Neuronal stem cell (in vitro differentiated cells): ENCODE data around the gene CHN2.
"Not testable (repeated sequence)": the region's sequence is repeated elsewhere in the genome, so short reads cannot be mapped to it uniquely, and the experiment has no call there.

ENCODE experiments used
- DNase-seq: peaks from one replicate; pipeline ENCODE4 v3.0.0-alpha.2; 2013; ENCODE audit warnings: low spot score
- H2AFZ ChIP-seq: one replicate; pipeline ENCODE4 v1.6.1; 2013; ENCODE audit warnings: mild to moderate bottlenecking, low read length, inconsistent platforms
- H2AK5ac ChIP-seq: 2 replicates; pipeline ENCODE4 v1.6.1; 2013; ENCODE audit warnings: low read depth, mild to moderate bottlenecking, inconsistent platforms, low read length, moderate library complexity, mixed read lengths
- H2BK120ac ChIP-seq: 2 replicates; pipeline ENCODE4 v1.6.1; 2013; ENCODE audit warnings: low read depth, mild to moderate bottlenecking, inconsistent platforms, low read length, moderate library complexity, mixed read lengths
- H2BK12ac ChIP-seq: one replicate; pipeline ENCODE4 v1.6.1; 2013; ENCODE audit warnings: low read length, inconsistent platforms
- H2BK15ac ChIP-seq: 2 replicates; pipeline ENCODE4 v1.6.1; 2013; ENCODE audit warnings: mild to moderate bottlenecking, low read length, inconsistent platforms, mixed read lengths
- H2BK5ac ChIP-seq: one replicate; pipeline ENCODE4 v1.6.1; 2013; ENCODE audit warnings: inconsistent platforms, mild to moderate bottlenecking, low read length, moderate library complexity
- H3K14ac ChIP-seq: one replicate; pipeline ENCODE4 v1.6.1; 2013; ENCODE audit warnings: low read length, inconsistent platforms
- H3K18ac ChIP-seq: 2 replicates; pipeline ENCODE4 v1.6.1; 2013; ENCODE audit warnings: low read length, inconsistent platforms
- H3K23ac ChIP-seq: 2 replicates; pipeline ENCODE4 v1.6.1; 2013; ENCODE audit warnings: low read depth, mild to moderate bottlenecking, mixed read lengths, low read length, inconsistent platforms; ENCODE audit not compliant: poor library complexity
- H3K27ac ChIP-seq: replicated peaks from 3 replicates; pipeline ENCODE4 v1.5.1; 2013; ENCODE audit warnings: low read length, inconsistent platforms
- H3K27me3 ChIP-seq, 3 experiments: 2 replicates each; pipeline ENCODE4 v1.6.1; 2013; ENCODE audit warnings: low read length in 3 of 3, mild to moderate bottlenecking in 2 of 3, inconsistent platforms in 1 of 3, low read depth in 1 of 3, mixed read lengths in 1 of 3, moderate library complexity in 1 of 3; ENCODE audit not compliant: control insufficient read depth in 3 of 3, insufficient read depth in 3 of 3
- H3K36me3 ChIP-seq, 2 donors: replicated peaks in 1 of 2; 2 replicates each; pipeline ENCODE4 v1.6.1; 2013; ENCODE audit warnings: low read length in 2 of 2; ENCODE audit not compliant: control insufficient read depth in 2 of 2, insufficient read depth in 2 of 2
- H3K4ac ChIP-seq: 2 replicates; pipeline ENCODE4 v1.6.1; 2013; ENCODE audit warnings: inconsistent platforms, mild to moderate bottlenecking, low read length, moderate library complexity
- H3K4me1 ChIP-seq, 2 donors: 1 replicate in 1 of 2; 2 replicates in 1 of 2; pipeline ENCODE4 v1.6.1; 2013; ENCODE audit warnings: low read length in 2 of 2, low read depth in 1 of 2; ENCODE audit not compliant: control insufficient read depth in 2 of 2, insufficient read depth in 1 of 2
- H3K4me2 ChIP-seq: one replicate; pipeline ENCODE4 v1.6.1; 2013; ENCODE audit warnings: mild to moderate bottlenecking, low read length, inconsistent platforms; ENCODE audit not compliant: insufficient read depth, poor library complexity, severe bottlenecking
- H3K4me3 ChIP-seq, 2 donors: 2 replicates each; pipeline ENCODE4 v1.5.1; 2013; ENCODE audit warnings: low read length in 2 of 2, mild to moderate bottlenecking in 2 of 2, inconsistent platforms in 1 of 2, moderate library complexity in 1 of 2
- H3K79me1 ChIP-seq: one replicate; pipeline ENCODE4 v1.6.1; 2013; ENCODE audit warnings: low read depth, mild to moderate bottlenecking, inconsistent platforms, low read length, moderate library complexity
- H3K9ac ChIP-seq: one replicate; pipeline ENCODE4 v1.6.1; 2013; ENCODE audit warnings: mild to moderate bottlenecking, low read depth, low read length, inconsistent platforms; ENCODE audit not compliant: poor library complexity
- H3K9me3 ChIP-seq, 2 donors: replicated peaks in 1 of 2; 2 replicates each; pipeline versions ENCODE3 to v1.6.1; 2013; ENCODE audit warnings: low read length in 2 of 2, mild to moderate bottlenecking in 2 of 2, inconsistent platforms in 1 of 2, low read depth in 1 of 2, mixed read lengths in 1 of 2, moderate library complexity in 1 of 2; ENCODE audit not compliant: control insufficient read depth in 2 of 2, insufficient read depth in 1 of 2
- H4K8ac ChIP-seq: one replicate; pipeline ENCODE4 v1.6.1; 2013; ENCODE audit warnings: low read depth, mild to moderate bottlenecking, inconsistent platforms, low read length, moderate library complexity
- H4K91ac ChIP-seq: one replicate; pipeline ENCODE4 v1.6.1; 2013; ENCODE audit warnings: low read length, low read depth, mild to moderate bottlenecking, inconsistent platforms; ENCODE audit not compliant: poor library complexity
- WGBS, 2 donors: extraction: QIAGEN DNeasy Blood & Tissue Kit; methylation state at CpG; one replicate each; pipeline ENCODE4 v1.1.7; 2013; ENCODE audit warnings: missing lambda C conversion rate in 2 of 2, mixed read lengths in 1 of 2; ENCODE audit not compliant: insufficient read length in 2 of 2, insufficient replicate concordance in 1 of 2; ENCODE audit errors: extremely low coverage in 2 of 2; 5-methylcytosine and 5-hydroxymethylcytosine counted together

Gene CHN2

GRCh38 chr7:29209745-29210144 lies 15.2 kb downstream of the CHN2 start:
- H3K4ac ChIP-seq: no peak overlapping the region
- no peak overlapping the region for H2AFZ ChIP-seq
- no peaks in the 10 kb centered on the region for H3K27me3 ChIP-seq
- H2BK15ac ChIP-seq: no peak overlapping the region
- H4K91ac ChIP-seq: no peak overlapping the region
- DNase-seq: no peak
- H3K9ac ChIP-seq: no peak overlapping the region
- H3K14ac ChIP-seq: no peak overlapping the region
- no CpG with 5 or more reads among the region's 3 CpGs for WGBS, 2 donors
- H3K18ac ChIP-seq: no peak overlapping the region
- no peak overlapping the region for H3K4me2 ChIP-seq
- no peak overlapping the region for H4K8ac ChIP-seq
- H2BK12ac ChIP-seq: no peak overlapping the region
- H3K4me3 ChIP-seq: no peak overlapping the region
- H3K9me3 ChIP-seq: no peaks in the 10 kb centered on the region
- no peak overlapping the region for H3K23ac ChIP-seq
- H2BK5ac ChIP-seq: no peak overlapping the region
- H2BK120ac ChIP-seq: no peak overlapping the region
- H3K4me1 ChIP-seq: peaks cover 7 to 8% of the 10 kb centered on the region in 2 donors
- no peak overlapping the region for H3K27ac ChIP-seq
- H2AK5ac ChIP-seq: no peak overlapping the region
- H3K79me1 ChIP-seq: no peaks in the 10 kb centered on the region
- H3K36me3 ChIP-seq: peaks cover 0 to 1% of the 10 kb centered on the region in 2 donors

- DNase-seq, H2AFZ ChIP-seq, H3K9me3 ChIP-seq, H3K27ac ChIP-seq, H2BK120ac ChIP-seq, H2BK15ac ChIP-seq, H2BK5ac ChIP-seq, H3K36me3 ChIP-seq, H4K91ac ChIP-seq, H3K4me2 ChIP-seq, H3K14ac ChIP-seq, H3K27me3 ChIP-seq, H2BK12ac ChIP-seq, H3K18ac ChIP-seq, H4K8ac ChIP-seq, H3K4me3 ChIP-seq, H2AK5ac ChIP-seq, H3K79me1 ChIP-seq, H3K9ac ChIP-seq, H3K4ac ChIP-seq, H3K23ac ChIP-seq: not testable (repeated sequence)
- WGBS, 2 donors: no CpG with 5 or more reads among the region's 2 CpGs
- peaks cover 0 to 10% of the 10 kb centered on the region in 2 donors for H3K4me1 ChIP-seq
Observed at GRCh38 chr7:29212736-29213135, 18.2 kb downstream of the CHN2 start.

- no peak overlapping the region for H2BK12ac ChIP-seq
- H3K23ac ChIP-seq: no peak overlapping the region
- no peak for DNase-seq
- no peak overlapping the region for H3K4me3 ChIP-seq
- no peaks in the 10 kb centered on the region for H3K9me3 ChIP-seq
- no peak overlapping the region for H3K4me2 ChIP-seq
- H3K14ac ChIP-seq: no peak overlapping the region
- peaks cover 0 to 3% of the 10 kb centered on the region in 2 donors for H3K4me1 ChIP-seq
- H3K27ac ChIP-seq: no peak overlapping the region
- no peak overlapping the region for H2AFZ ChIP-seq
- H3K36me3 ChIP-seq: peaks cover 0 to 1% of the 10 kb centered on the region in 2 donors
- no peak overlapping the region for H2AK5ac ChIP-seq
- no peaks in the 10 kb centered on the region for H3K79me1 ChIP-seq
- no peak overlapping the region for H2BK15ac ChIP-seq
- H2BK5ac ChIP-seq: no peak overlapping the region
- H2BK120ac ChIP-seq: no peak overlapping the region
- no peak overlapping the region for H4K8ac ChIP-seq
- H3K9ac ChIP-seq: no peak overlapping the region
- WGBS, 2 donors: no CpG with 5 or more reads among the region's 5 CpGs
- H3K27me3 ChIP-seq: no peaks in the 10 kb centered on the region
- H3K18ac ChIP-seq: no peak overlapping the region
- no peak overlapping the region for H3K4ac ChIP-seq
- no peak overlapping the region for H4K91ac ChIP-seq
Observed at GRCh38 chr7:29214056-29214455, 19.5 kb downstream of the CHN2 start.

GRCh38 chr7:29214816-29215215 lies 20.2 kb downstream of the CHN2 start:
- H3K79me1 ChIP-seq: no peaks in the 10 kb centered on the region
- no peak overlapping the region for H3K14ac ChIP-seq
- H2BK12ac ChIP-seq: no peak overlapping the region
- no peak overlapping the region for H2BK5ac ChIP-seq
- no peak overlapping the region for H3K27ac ChIP-seq
- H3K18ac ChIP-seq: no peak overlapping the region
- H4K8ac ChIP-seq: no peak overlapping the region
- no peak overlapping the region for H2AK5ac ChIP-seq
- H3K4me1 ChIP-seq: peaks cover 0 to 3% of the 10 kb centered on the region in 2 donors
- no peak overlapping the region for H3K4ac ChIP-seq
- H3K9ac ChIP-seq: no peak overlapping the region
- no peaks in the 10 kb centered on the region for H3K27me3 ChIP-seq
- H2AFZ ChIP-seq: no peak overlapping the region
- H2BK15ac ChIP-seq: no peak overlapping the region
- no peak for DNase-seq
- no peak overlapping the region for H3K23ac ChIP-seq
- H3K4me2 ChIP-seq: no peak overlapping the region
- no peak overlapping the region for H3K4me3 ChIP-seq
- peaks cover 0 to 1% of the 10 kb centered on the region in 2 donors for H3K36me3 ChIP-seq
- H3K9me3 ChIP-seq: no peaks in the 10 kb centered on the region
- no peak overlapping the region for H4K91ac ChIP-seq
- no peak overlapping the region for H2BK120ac ChIP-seq
- no CpG with 5 or more reads among the region's 3 CpGs for WGBS, 2 donors
